B cell (primary cell): ENCODE results near the gene EXOC3L2.

Source experiments
- CTCF ChIP-seq: fragments of 200-600 bp; IDR thresholded peaks from one replicate; pipeline ENCODE4 v1.8.0; 2022; ENCODE audit warnings: antibody characterized with exemption, mild to moderate bottlenecking
- EZH2 ChIP-seq: IDR thresholded peaks from 2 replicates; pipeline ENCODE4 v1.6.1; 2012; ENCODE audit warnings: borderline replicate concordance, low read depth, mild to moderate bottlenecking, moderate library complexity, low read length; ENCODE audit not compliant: insufficient read depth, poor library complexity, severe bottlenecking

GRCh38 chr19:45271098-45271734, 26.0 kb upstream of the EXOC3L2 start:
- TF ChIP-seq CTCF (no peak), EZH2 (no peak)
